ENCODE results near the gene ADISSP. TPM values are rescaled to one million over a fixed set of nuclear protein-coding genes. Genes with fewer than 3 reads are reported as not detected.

Gene ADISSP
- total and polyA plus RNA-seq, 9 of the 15 experiments (the other 6 are each of a cell fraction or from before 2014, with no cell fraction given), result 1.4 to 70.6 (median 23.4) TPM

GRCh38 chr20:3795511-3796468 is 28.2 kb upstream of the ADISSP start, which contains the start of gene CDC25B (continued):
- TF ChIP-seq MGA (IDR thresholded peaks at IDR 0.05) (peak; percentile 74), MNT (conservative IDR thresholded peaks at IDR 0.05) (peak; percentile 55 to 74), E2F4 (CRISPR knock-in tag; IDR thresholded peaks at IDR 0.05; ENCODE audit: low read depth) (peak; percentile 95), CREB3 (tag; conservative IDR thresholded peaks at IDR 0.05; ENCODE audit: low read depth) (no peak), CGGBP1 (CRISPR knock-in tag; IDR thresholded peaks at IDR 0.05) (no peak), NR2C2 (CRISPR knock-in tag; IDR thresholded peaks at IDR 0.05) (0 out of 2 replicates have a peak, but pooled peaks have one; percentile 29), NR2C2 (tag; IDR thresholded peaks at IDR 0.05) (peak; percentile 60), ZFP36 (IDR thresholded peaks at IDR 0.05; ENCODE audit: low read depth, low read length, partially characterized antibody) (peak; percentile 4), ZNF57 (CRISPR knock-in tag; IDR thresholded peaks at IDR 0.05) (no peak)

Data from K562 (cell line).